CD4-positive, CD25-positive, alpha-beta regulatory T cell (primary cell): ENCODE data around the gene FAM229A. TPM values are rescaled to one million over a fixed set of nuclear protein-coding genes. Genes with fewer than 3 reads are reported as not detected.

ENCODE experiments used
- ATAC-seq, 2 donors: fragments of 150-1000 bp; cut with Tn5 transposase; one replicate each; pipeline ENCODE4 v1.10.0; 2021; ENCODE audit warnings: low read depth in 2 of 2, moderate number of reproducible peaks in 2 of 2, moderate library complexity in 1 of 2
- DNase-seq, 3 donors: peaks; one replicate each; pipeline versions ENCODE4 v3.0.0 to v3.0.0-alpha.2; 2012 to 2022; ENCODE audit warnings: mixed read lengths in 1 of 3
- H3K27ac ChIP-seq: one replicate; pipeline ENCODE4 v1.7.0; 2013; ENCODE audit warnings: mild to moderate bottlenecking, low read length; ENCODE audit not compliant: insufficient read depth, poor library complexity, severe bottlenecking
- H3K27me3 ChIP-seq: one replicate; pipeline ENCODE4 v1.7.0; 2013; ENCODE audit warnings: low read length; ENCODE audit not compliant: control insufficient read depth, insufficient read depth
- H3K36me3 ChIP-seq: one replicate; pipeline ENCODE4 v1.7.0; 2013; ENCODE audit warnings: mild to moderate bottlenecking, low read length, moderate library complexity; ENCODE audit not compliant: control insufficient read depth, insufficient read depth
- H3K4me1 ChIP-seq: 2 replicates; pipeline ENCODE4 v1.7.0; 2013; ENCODE audit warnings: mild to moderate bottlenecking, low read length; ENCODE audit not compliant: insufficient read depth, control insufficient read depth, poor library complexity, severe bottlenecking
- H3K4me3 ChIP-seq: one replicate; pipeline ENCODE4 v1.7.0; 2013; ENCODE audit warnings: low read depth, mild to moderate bottlenecking, low read length, moderate library complexity
- H3K9me3 ChIP-seq, 2 experiments: 1 replicate in 1 of 2; 2 replicates in 1 of 2; pipeline ENCODE4 v1.7.0; 2013; ENCODE audit warnings: low read length in 2 of 2, mild to moderate bottlenecking in 1 of 2, moderate library complexity in 1 of 2; ENCODE audit not compliant: control insufficient read depth in 2 of 2
- H3K27ac Mint-ChIP-seq, 3 donors: one replicate each; pipeline ENCODE4 v1.8.0; 2020 to 2022; ENCODE audit warnings: mild to moderate bottlenecking in 3 of 3, mixed read lengths in 3 of 3, moderate library complexity in 2 of 3
- H3K27me3 Mint-ChIP-seq: one replicate; pipeline ENCODE4 v1.8.0; 2022; ENCODE audit warnings: mild to moderate bottlenecking, mixed read lengths
- H3K36me3 Mint-ChIP-seq: one replicate; pipeline ENCODE4 v1.8.0; 2020; ENCODE audit warnings: mixed read lengths
- H3K4me1 Mint-ChIP-seq, 4 donors: one replicate each; pipeline ENCODE4 v1.8.0; 2020 to 2022; ENCODE audit warnings: mixed read lengths in 4 of 4, mild to moderate bottlenecking in 1 of 4
- H3K4me3 Mint-ChIP-seq, 4 donors: one replicate each; pipeline ENCODE4 v1.8.0; 2020 to 2022; ENCODE audit warnings: mild to moderate bottlenecking in 4 of 4, mixed read lengths in 4 of 4, moderate library complexity in 3 of 4
- H3K9me3 Mint-ChIP-seq, 7 donors: one replicate each; pipeline ENCODE4 v1.8.0; 2020 to 2022; ENCODE audit warnings: mixed read lengths in 7 of 7, mild to moderate bottlenecking in 3 of 7, moderate library complexity in 2 of 7
- polyA plus RNA-seq, 4 donors: library from polyadenylated mRNA; unstranded; fragments of 300-500 nt; fragmentation: Illumina TruSeq; gene quantifications; one replicate each; pipeline ENCODE4 v1.2.3, GENCODE V29; 2021
- total RNA-seq: library from RNA; stranded (reverse); gene quantifications from one replicate; pipeline ENCODE4 v1.2.3, GENCODE V29; 2022

The FAM229A gene
- total RNA-seq (43.2 TPM), polyA plus RNA-seq (under 1 TPM in 2 of 4 donors, not detected in 2; 0.14 to 0.31 TPM)

DNA sequence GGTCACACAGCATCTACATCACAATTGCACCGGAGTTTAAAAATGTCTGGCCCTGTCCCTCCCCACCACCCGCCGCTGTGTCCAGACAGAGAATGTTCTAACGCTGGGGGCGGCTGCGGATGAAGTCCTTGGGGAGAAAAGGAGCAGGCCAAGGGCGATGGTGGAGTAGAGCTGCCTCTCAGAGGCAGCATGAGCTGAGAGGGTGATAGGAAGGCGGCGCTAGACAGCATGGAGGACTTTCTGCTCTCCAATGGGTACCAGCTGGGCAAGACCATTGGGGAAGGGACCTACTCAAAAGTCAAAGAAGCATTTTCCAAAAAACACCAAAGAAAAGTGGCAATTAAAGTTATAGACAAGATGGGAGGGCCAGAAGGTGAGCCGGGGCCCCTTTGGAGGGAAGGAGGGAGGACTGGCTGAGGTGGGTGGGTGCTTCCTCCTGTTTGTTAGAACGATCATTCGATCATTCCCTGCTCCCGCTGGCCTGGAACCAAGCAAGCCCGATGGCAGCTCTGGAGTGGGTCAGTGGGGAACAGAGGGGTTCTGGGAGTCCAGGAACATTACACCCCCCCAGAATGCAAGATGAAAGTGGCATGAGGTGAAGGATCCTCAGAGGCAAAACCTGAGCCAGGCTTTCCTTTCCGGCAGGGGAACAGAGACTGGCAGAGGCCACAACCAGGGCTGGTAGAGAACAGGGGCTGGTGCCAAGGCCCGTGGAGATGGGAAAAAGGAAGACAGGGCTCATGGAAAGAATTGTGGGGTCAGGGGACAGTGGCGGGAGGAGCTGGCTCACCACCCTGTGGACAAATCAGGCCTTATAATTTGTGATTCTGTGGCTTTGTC lies at the start of gene FAM229A, which contains the start of gene TSSK3:
FAM229A (minus strand) TSS at position 12 of the 840 bp plus-strand sequence. CDS start 394 bp downstream, outside the sequence.
TSSK3 (plus strand) TSS at position 66 of the 840 bp plus-strand sequence; CDS start at position 229, 163 bp downstream.
- Histone ChIP-seq H3K4me3 (no peak within 1 kb of the TSS), H3K27me3 (no peaks in the 10 kb centered on the region), H3K9me3 (no peaks in the 10 kb centered on the region), H3K36me3 (peaks cover 35% of the 10 kb centered on the region), H3K27ac (no peak within 1 kb of the TSS), H3K4me1 (peaks cover 21% of the 10 kb centered on the region)
- Mint-ChIP-seq H3K9me3 (no peaks in the 10 kb centered on the region), H3K27me3 (peaks cover 13% of the 10 kb centered on the region), H3K36me3 (peaks cover 21% of the 10 kb centered on the region), H3K4me1 (peaks cover 0 to 27% (median 16%) of the 10 kb centered on the region in 4 donors), H3K27ac (peak within 1 kb of the TSS; percentile 39 to 80 (median 49)), H3K4me3 (peak within 1 kb of the TSS; percentile 50 to 77 (median 64))
- no peak for ATAC-seq
- no peak for DNase-seq

GRCh38 chr1:32411261-32411660 lies 49.0 kb upstream of the FAM229A start:
- no peaks in the 10 kb centered on the region for H3K9me3 Mint-ChIP-seq
- no peak for ATAC-seq
- H3K27ac Mint-ChIP-seq: no peak overlapping the region
- Histone ChIP-seq H3K27me3 (peaks cover 3% of the 10 kb centered on the region), H3K4me1 (no peaks in the 10 kb centered on the region), H3K9me3 (no peaks in the 10 kb centered on the region), H3K4me3 (no peak overlapping the region), H3K27ac (no peak overlapping the region), H3K36me3 (no peaks in the 10 kb centered on the region)
- H3K4me1 Mint-ChIP-seq: no peaks in the 10 kb centered on the region
- H3K36me3 Mint-ChIP-seq: no peaks in the 10 kb centered on the region
- no peak overlapping the region for H3K4me3 Mint-ChIP-seq
- H3K27me3 Mint-ChIP-seq: peaks cover 39% of the 10 kb centered on the region
- DNase-seq: no peak

GRCh38 chr1:32406629-32407111 lies 44.4 kb upstream of the FAM229A start:
- Mint-ChIP-seq H3K27ac (no peak overlapping the region), H3K4me1 (no peaks in the 10 kb centered on the region), H3K27me3 (peaks cover 26% of the 10 kb centered on the region), H3K4me3 (no peak overlapping the region), H3K36me3 (no peaks in the 10 kb centered on the region), H3K9me3 (no peaks in the 10 kb centered on the region)
- H3K27me3 ChIP-seq: peaks cover 3% of the 10 kb centered on the region
- no peaks in the 10 kb centered on the region for H3K9me3 ChIP-seq
- no peak overlapping the region for H3K4me3 ChIP-seq
- no peaks in the 10 kb centered on the region for H3K4me1 ChIP-seq
- H3K36me3 ChIP-seq: no peaks in the 10 kb centered on the region
- DNase-seq (no peak), ATAC-seq (no peak)
- H3K27ac ChIP-seq: no peak overlapping the region

- no peaks in the 10 kb centered on the region for H3K36me3 ChIP-seq
- peaks cover 23% of the 10 kb centered on the region for H3K27me3 Mint-ChIP-seq
These were observed 43.6 kb upstream of the FAM229A start for GRCh38 chr1:32405672-32406467.

DNA sequence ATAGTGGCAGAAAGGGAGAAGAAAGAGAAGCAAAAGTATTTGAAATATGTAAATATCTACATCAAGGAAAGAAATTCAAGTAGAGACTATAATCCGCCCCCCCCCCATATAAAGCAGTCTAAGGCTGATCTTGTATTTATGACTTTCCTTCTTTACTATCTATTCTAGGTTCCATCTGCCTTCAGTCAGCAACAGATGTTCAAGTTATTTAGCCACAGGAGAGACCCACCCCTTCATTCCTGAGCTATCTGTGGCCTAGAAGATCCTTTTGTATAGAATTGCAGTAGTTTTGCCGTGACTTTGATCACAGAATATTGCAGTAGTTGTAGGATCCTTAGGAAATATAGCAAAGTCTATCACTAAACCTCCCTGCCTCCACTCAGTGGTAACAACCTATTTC lies 42.7 kb upstream of the FAM229A start:
- no peak overlapping the region for H3K4me3 ChIP-seq
- H3K9me3 Mint-ChIP-seq: no peaks in the 10 kb centered on the region
- H3K4me1 Mint-ChIP-seq: peaks cover 0 to 5% (median 0%) of the 10 kb centered on the region in 4 donors
- no peak overlapping the region for H3K27ac ChIP-seq
- H3K4me3 Mint-ChIP-seq: no peak overlapping the region
- H3K9me3 ChIP-seq: no peaks in the 10 kb centered on the region
- no peak for ATAC-seq
- no peak overlapping the region for H3K27ac Mint-ChIP-seq
- DNase-seq: no peak
- H3K27me3 Mint-ChIP-seq: peaks cover 23% of the 10 kb centered on the region
- no peaks in the 10 kb centered on the region for H3K27me3 ChIP-seq
- no peaks in the 10 kb centered on the region for H3K36me3 Mint-ChIP-seq
- no peaks in the 10 kb centered on the region for H3K36me3 ChIP-seq
- H3K4me1 ChIP-seq: peaks cover 4% of the 10 kb centered on the region

More at GRCh38 chr1:32405672-32406467, 43.6 kb upstream of the FAM229A start:
- Histone ChIP-seq H3K27me3 (no peaks in the 10 kb centered on the region), H3K27ac (no peak overlapping the region), H3K4me3 (no peak overlapping the region), H3K9me3 (no peaks in the 10 kb centered on the region), H3K4me1 (peaks cover 3% of the 10 kb centered on the region)
- Mint-ChIP-seq H3K27ac (no peak overlapping the region), H3K36me3 (no peaks in the 10 kb centered on the region), H3K4me1 (peaks cover 0 to 2% (median 0%) of the 10 kb centered on the region in 4 donors), H3K9me3 (no peaks in the 10 kb centered on the region), H3K4me3 (no peak overlapping the region)
- no peak for ATAC-seq
- DNase-seq: no peak

DNA sequence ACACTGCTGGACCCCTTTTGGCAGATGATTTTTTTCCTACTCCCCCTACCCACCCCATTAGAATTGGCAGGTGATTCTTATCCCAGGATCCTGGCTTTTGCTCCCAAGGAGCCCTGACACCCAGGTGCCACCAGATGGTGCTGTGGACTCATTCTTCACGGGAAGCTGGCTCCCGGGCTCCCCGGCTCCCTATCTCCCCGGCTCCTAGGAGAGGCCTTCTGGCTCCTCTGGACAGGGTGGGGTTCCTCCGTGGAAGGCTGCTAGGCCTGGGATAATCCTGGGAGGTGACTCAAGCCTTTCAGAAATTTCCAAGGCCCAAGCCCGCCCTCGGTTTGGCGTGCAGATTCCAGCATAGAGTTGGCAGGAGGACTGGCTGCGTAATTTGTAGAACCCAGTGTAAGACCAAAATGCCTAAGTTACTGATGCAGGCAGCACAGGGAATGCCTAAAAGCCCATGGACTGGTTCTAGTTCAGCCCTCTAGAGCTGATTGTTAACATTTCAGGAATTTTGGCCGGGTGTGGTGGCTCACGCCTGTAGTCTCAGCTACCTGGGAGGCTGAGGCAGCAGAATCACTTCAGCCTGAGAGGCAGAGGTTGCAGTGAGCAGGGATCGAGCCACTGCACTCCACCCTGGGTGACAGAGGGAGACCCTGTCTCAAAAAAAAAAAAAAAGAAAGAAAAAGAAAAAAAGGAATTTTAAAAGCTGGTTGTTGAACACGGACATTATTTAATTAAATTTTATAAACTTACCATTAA lies 38.8 kb upstream of the FAM229A start:
- Histone ChIP-seq H3K36me3 (no peaks in the 10 kb centered on the region), H3K9me3 (no peaks in the 10 kb centered on the region), H3K4me3 (no peak overlapping the region), H3K27me3 (no peaks in the 10 kb centered on the region), H3K27ac (no peak overlapping the region), H3K4me1 (peaks cover 4% of the 10 kb centered on the region)
- peaks cover 0 to 1% (median 0%) of the 10 kb centered on the region in 7 donors for H3K9me3 Mint-ChIP-seq
- peaks cover 22% of the 10 kb centered on the region for H3K27me3 Mint-ChIP-seq
- peak overlapping the region in 1 of 4 donors; percentile 74 for H3K4me3 Mint-ChIP-seq
- H3K4me1 Mint-ChIP-seq: peaks cover 0 to 5% (median 0%) of the 10 kb centered on the region in 4 donors
- DNase-seq: peak; percentile 42
- no peak overlapping the region for H3K27ac Mint-ChIP-seq
- no peaks in the 10 kb centered on the region for H3K36me3 Mint-ChIP-seq
- peak; percentile 54 to 65 for ATAC-seq

- Mint-ChIP-seq H3K9me3 (peaks cover 0 to 1% (median 0%) of the 10 kb centered on the region in 7 donors), H3K4me1 (peaks cover 0 to 14% (median 3%) of the 10 kb centered on the region in 4 donors), H3K4me3 (no peak overlapping the region), H3K36me3 (no peaks in the 10 kb centered on the region), H3K27me3 (peaks cover 22% of the 10 kb centered on the region), H3K27ac (no peak overlapping the region)
- ATAC-seq (no peak), DNase-seq (no peak)
- H3K9me3 ChIP-seq: no peaks in the 10 kb centered on the region
- no peak overlapping the region for H3K4me3 ChIP-seq
- no peaks in the 10 kb centered on the region for H3K27me3 ChIP-seq
- no peak overlapping the region for H3K27ac ChIP-seq
- H3K4me1 ChIP-seq: peaks cover 11% of the 10 kb centered on the region
- H3K36me3 ChIP-seq: no peaks in the 10 kb centered on the region
These were observed 37.6 kb upstream of the FAM229A start for GRCh38 chr1:32399843-32400242.
